Measurements from ENCODE around the gene DHDH. TPM values are rescaled to one million over a fixed set of nuclear protein-coding genes. Genes with fewer than 3 reads are reported as not detected.

Gene DHDH
- total RNA-seq, 1 donor from 2014 or later = not detected

DNA sequence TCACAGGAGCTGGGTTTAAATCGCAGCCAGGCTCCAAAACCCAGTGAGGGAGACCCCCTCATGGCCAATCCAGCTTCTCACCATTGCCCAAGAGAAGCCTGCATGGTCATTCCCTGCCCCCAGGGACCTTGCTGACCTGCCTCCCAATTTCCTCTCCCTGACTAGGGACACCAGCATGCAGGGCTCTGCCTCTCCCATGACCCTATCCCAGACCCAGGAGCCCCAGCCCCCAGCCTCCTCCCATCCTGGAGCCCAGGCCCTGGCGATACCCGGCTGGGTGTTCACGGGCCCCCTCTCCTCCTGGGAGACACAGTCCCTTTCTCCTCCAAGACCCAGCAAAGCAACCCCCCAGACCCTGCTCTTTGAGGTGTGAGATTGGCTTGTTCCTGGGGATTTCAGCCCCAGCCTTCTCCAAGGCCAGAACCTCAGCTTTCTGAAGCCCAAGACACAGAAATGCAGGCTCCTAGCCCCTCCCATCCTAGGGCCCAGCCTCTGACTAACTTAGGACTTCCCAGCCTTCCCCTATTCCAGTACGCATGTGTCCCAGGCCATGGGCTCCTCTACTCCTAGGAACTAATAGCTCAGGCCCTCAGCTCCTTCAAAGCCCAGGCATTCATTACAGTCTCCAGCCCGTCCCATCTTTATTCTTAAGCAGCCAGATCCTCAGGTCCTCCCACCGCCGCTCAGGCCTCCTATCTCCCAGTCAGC lies 58.5 kb downstream of the DHDH start:
- DNase-seq (ENCODE audit: low read depth in 2 of 2) = peak in 1 of 2 donors; percentile 73

DNA sequence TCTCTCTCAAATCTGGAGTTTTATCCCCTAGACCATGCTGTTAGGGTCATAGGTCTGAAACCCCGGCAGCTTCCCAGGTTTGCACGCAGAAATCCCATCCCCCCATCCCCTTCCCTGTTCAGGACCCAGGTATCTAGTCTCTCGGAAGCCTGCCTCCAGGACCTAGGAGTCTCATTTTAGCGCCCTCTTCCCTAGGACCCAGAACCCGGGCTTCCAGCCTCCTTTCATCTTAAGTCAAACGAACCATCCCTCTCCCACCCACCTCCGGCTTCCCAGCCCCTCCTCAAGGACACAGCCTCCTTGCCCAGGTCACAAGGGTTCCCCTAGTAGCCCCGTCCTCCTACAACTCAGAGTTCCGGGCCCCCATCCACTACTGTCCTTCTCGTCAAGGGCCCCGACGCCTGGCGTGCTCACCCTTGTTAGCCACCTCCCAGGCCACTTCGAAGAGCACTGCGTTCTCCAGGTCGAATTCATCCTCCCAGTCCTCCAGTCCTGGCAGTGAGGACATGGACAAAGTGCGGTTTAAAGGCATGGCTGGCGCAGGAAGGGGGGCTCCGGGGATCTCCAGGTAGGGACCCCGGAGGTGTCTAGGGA lies 59.2 kb downstream of the DHDH start:
- no peak for DNase-seq (ENCODE audit: low read depth in 2 of 2)

DNA sequence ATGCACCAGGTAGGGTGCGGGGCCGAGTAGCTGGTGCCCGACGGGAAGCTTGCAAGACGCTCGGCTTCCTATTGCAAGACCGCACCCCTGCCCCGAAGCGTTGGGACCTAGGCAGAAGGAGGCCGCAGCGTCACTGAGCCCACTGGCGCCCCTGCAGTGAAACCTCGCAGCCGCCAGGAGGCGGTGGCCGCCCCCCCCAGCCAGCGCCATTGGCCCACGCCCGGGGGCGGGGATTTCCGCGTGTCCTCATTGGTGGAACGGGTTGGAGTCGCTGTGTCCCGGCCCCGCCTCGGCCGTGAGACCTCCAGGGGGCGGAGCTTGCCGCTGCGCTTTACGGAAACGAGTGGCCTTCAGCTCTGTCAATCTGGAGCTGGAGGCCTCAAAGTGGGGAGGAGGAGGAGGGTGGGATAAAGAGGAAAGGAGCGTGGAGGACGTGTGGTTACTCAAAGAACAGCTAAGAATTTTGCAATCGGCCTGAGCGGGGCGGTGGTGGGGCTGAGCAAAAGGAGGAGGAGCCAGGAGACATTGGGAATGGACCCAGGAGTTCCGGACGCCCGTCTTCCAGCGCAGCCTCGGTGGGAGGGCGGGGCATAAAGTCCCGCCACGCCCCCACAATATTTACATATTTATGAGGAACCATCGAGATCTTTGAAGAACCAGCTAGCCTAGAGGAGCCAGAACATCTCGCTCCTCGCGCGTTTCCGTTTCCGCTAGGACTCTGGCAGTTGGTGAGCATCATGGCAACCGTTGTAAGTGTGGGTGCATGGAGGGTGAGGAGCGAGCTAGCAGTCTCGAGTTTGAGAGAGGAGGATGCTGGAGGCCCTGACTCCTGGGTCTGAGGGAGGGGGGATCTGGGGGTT lies 59.9 kb downstream of the DHDH start, which contains the start of the genes GYS1 and RUVBL2:
TSS of gene GYS1 (minus strand) at position 135 of the 860 bp plus-strand sequence. CDS start 197 bp downstream, outside the sequence.
TSS of gene RUVBL2 (plus strand) at position 713 of the 860 bp plus-strand sequence. CDS start at position 738, 25 bp downstream.
- DNase-seq (ENCODE audit: low read depth in 2 of 2) = peak; percentile 97 to 99

DNA sequence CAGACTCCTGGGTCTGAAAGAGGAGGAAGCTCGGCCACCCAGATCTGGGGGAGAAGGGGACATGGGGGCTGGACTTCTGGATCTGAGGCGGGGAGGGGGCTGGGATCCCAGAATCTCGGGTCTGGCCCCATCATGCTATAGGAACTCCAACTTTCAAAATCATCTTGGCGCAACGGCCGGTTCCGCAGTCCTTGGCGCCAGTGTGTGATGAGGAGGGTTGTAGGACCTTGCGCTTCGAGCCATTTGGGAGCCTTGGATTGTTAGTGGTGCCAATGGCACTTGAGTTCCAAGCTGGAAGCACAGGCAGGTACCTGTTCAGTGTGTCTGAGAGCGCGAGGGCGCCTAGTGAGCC lies 60.5 kb downstream of the DHDH start:
- DNase-seq (ENCODE audit: low read depth in 2 of 2) = no peak

Other genes with a start within 250 kb of the DHDH start
- gene FUT2, start 237.7 kb upstream of the DHDH start, total RNA-seq = not detected in 2 replicates
- under 0.01 and 0.13 TPM in 2 replicates for gene MAMSTR, start 214.0 kb upstream of the DHDH start, total RNA-seq
- 59.4 and 82.1 TPM in 2 replicates for gene RASIP1, start 193.1 kb upstream of the DHDH start, total RNA-seq
- gene IZUMO1, start 186.8 kb upstream of the DHDH start, total RNA-seq = 0.25 and 0.26 TPM in 2 replicates
- gene FUT1, start 181.1 kb upstream of the DHDH start, total RNA-seq = 6.0 and 7.7 TPM in 2 replicates
- not detected in 2 replicates for gene FGF21, start 178.2 kb upstream of the DHDH start, total RNA-seq
- gene BCAT2, start 122.7 kb upstream of the DHDH start, total RNA-seq = 29.0 and 33.3 TPM in 2 replicates
- gene HSD17B14, start 97.2 kb upstream of the DHDH start, total RNA-seq = 2.8 and 4.2 TPM in 2 replicates
- 2.7 and 6.8 TPM in 2 replicates for gene PLEKHA4, start 65.1 kb upstream of the DHDH start, total RNA-seq
- 21.6 and 36.4 TPM in 2 replicates for gene PPP1R15A, start 61.3 kb upstream of the DHDH start, total RNA-seq
- under 0.01 and 0.13 TPM in 2 replicates for gene TULP2, start 35.0 kb upstream of the DHDH start, total RNA-seq
- 89.7 and 166 TPM in 2 replicates for gene NUCB1, start 33.4 kb upstream of the DHDH start, total RNA-seq
- gene BAX, start 21.2 kb downstream of the DHDH start, total RNA-seq = 85.0 and 95.6 TPM in 2 replicates
- 625 and 1,172 TPM in 2 replicates for gene FTL, start 31.6 kb downstream of the DHDH start, total RNA-seq
- gene GYS1, start 59.6 kb downstream of the DHDH start, total RNA-seq = 14.8 and 16.0 TPM in 2 replicates
- 139 and 197 TPM in 2 replicates for gene RUVBL2, start 60.2 kb downstream of the DHDH start, total RNA-seq
- 0.89 TPM in 1 of 2 replicates, not detected in the other for gene LHB, start 83.4 kb downstream of the DHDH start, total RNA-seq
- gene CGB3, start 90.6 kb downstream of the DHDH start, total RNA-seq = not detected in 2 replicates
- not detected in 2 replicates for gene CGB2, start 98.2 kb downstream of the DHDH start, total RNA-seq
- gene CGB1, start 103.2 kb downstream of the DHDH start, total RNA-seq = not detected in 2 replicates
- not detected in 2 replicates for gene CGB5, start 110.1 kb downstream of the DHDH start, total RNA-seq
- not detected in 2 replicates for gene CGB8, start 115.4 kb downstream of the DHDH start, total RNA-seq
- gene CGB7, start 124.0 kb downstream of the DHDH start, total RNA-seq = 0.13 TPM in 1 of 2 replicates, not detected in the other
- gene NTF4, start 131.1 kb downstream of the DHDH start, total RNA-seq = not detected in 2 replicates
- gene KCNA7, start 139.0 kb downstream of the DHDH start, total RNA-seq = not detected in 2 replicates
- 150 and 160 TPM in 2 replicates for gene SNRNP70, start 151.8 kb downstream of the DHDH start, total RNA-seq
- gene LIN7B, start 180.7 kb downstream of the DHDH start, total RNA-seq = 1.4 and 2.4 TPM in 2 replicates
- gene C19orf73, start 185.4 kb downstream of the DHDH start, total RNA-seq = 0.13 and 0.25 TPM in 2 replicates
- gene PPFIA3, start 185.8 kb downstream of the DHDH start, total RNA-seq = 4.0 TPM in 2 replicates
- gene HRC, start 221.7 kb downstream of the DHDH start, total RNA-seq = not detected in 2 replicates
- 10.8 and 18.2 TPM in 2 replicates for gene TRPM4, start 224.1 kb downstream of the DHDH start, total RNA-seq

Data from dermis microvascular lymphatic vessel endothelial cell (primary cell).